HG03135 (cell line): ENCODE results near the gene TSR3.

Source experiments
- ATAC-seq: cut with Tn5 transposase; IDR thresholded peaks from one replicate; pipeline ENCODE4 v1.9.1; 2021; ENCODE audit warnings: mild to moderate bottlenecking, moderate library complexity; ENCODE audit not compliant: unreplicated experiment

Gene TSR3

DNA sequence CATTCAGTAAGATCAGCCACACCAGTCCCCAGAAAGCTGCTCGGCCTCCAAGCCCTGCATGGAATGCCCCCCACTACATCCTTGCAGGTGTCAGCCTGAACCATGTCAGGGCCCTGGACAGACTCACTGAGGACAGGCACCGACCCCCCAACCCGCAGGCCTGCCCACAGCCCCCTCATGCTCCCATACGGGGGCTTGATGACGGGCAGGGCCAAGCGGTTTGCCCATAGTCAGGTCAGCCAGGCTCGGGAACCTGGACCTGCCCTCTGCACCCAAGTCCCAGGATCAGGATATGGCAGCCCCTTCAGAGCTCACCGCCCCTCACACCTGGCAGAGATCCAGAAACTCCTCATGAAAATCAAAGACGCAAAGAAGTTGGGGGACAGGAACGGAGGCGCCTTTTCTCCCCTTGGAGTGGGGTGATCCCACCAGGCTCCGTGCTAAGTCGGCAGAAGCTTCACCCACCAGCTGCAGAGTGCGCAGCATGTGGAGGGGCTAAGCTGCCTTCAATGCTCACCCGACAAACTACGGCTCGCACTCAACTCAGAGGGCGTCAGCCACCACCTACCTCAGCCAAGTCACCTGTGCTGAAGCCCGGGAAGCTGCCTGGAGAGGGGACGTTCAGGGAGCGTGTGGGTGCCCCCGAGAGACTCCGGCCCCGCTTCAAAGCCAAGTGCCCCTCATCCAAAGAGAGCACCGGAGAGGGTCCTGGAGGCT is 26.6 kb upstream of the TSR3 start:
- no peak for ATAC-seq

GRCh38 chr16:1377406-1378010 is 25.8 kb upstream of the TSR3 start:
- ATAC-seq: no peak

DNA sequence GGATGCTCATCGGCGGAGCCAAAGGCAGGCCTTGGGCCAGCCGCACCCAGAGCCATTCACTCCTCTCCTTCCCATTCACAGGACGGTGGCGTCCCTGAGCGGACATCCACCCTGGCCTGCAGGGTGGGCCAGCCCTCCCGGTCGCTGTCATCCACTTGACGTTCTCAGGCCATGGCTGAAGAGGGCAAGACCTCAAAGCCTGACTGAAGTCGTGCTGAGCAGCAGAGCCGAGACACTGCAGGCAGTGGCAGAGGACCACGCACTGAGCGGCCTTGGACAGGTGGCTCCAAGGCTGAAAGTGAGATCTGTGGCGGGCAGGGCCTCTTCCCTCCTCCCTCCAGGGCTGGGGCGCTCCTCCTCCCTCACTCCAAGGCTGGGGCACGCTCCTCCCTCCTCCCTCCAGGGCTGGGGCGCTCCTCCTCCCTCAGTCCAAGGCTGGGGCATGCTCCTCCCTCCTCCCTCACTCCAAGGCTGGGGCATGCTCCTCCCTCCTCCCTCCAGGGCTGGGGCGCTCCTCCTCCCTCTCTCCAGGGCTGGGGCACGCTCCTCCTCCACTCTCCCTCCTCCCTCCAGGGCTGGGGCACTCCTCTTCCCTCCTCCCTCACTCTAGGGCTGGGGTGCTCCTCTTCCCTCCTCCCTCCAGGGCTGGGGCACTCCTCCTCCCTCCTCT is 24.2 kb upstream of the TSR3 start:
- ATAC-seq: no peak

DNA sequence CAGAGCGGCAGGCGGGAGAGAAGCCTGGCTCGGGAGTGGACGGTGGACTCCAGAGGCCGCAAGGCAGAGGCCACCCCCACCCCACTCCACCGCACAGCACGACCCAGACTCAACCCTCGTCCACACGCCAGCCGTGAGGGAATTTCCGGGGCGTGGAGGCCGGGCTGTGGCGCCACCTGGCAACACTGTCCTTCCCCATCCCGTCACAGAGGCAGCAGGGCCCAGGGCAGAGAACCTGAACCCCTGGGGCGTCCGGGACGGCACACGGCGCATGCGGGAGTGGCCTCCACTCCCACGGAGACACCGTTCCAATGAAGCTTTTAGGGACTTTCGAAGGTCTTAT is 23.6 kb upstream of the TSR3 start:
- no peak for ATAC-seq

GRCh38 chr16:1374418-1375297 is 23.0 kb upstream of the TSR3 start:
- no peak for ATAC-seq

- no peak for ATAC-seq
Observed at GRCh38 chr16:1372292-1372950, 20.7 kb upstream of the TSR3 start.

DNA sequence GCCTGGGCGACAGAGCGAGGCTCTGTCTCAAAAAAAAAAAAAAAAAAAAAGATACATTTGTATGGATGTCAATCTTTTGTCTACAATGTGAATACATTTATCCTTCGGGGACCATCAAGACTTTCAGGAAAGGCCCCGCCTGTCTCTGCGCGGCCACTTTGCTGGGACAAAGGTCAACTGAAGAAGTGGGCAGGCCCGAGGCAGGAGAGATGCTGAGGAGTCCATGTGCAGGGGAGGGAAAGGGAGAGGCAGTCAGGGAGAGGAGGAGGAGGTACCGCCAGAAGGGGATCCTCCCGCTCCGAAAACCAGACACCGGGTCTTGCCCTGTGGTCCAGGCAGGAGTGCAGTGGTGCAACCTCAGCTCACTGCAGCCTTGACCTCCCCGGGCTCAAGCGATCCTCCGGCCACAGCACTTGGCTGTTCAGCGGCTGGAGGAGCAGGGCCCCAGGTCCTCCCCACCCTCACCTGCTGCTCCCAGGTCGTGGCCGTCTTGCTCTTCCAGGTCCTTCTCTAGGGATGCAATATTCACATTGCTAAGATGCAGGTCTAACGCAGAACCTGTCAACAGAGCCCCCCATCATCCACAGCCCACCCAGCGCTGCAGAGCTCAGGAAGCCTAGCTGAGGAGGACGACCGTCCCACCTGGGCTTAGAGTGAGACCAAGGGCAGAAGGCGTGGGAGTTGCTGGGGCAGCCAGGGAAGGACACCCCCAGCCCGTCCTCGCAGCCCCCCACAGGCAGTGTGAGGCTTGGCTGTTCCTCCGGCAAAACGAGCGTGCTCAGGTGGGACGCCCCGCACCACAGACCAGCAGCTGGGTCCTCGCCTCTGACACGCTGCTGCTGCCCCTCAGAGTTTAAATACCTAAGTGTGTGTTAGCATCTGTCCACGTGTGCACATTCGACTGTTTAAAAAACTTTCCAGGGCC is 19.6 kb upstream of the TSR3 start:
- ATAC-seq: no peak

- ATAC-seq: no peak
Observed at GRCh38 chr16:1367486-1368174, 16.0 kb upstream of the TSR3 start.

DNA sequence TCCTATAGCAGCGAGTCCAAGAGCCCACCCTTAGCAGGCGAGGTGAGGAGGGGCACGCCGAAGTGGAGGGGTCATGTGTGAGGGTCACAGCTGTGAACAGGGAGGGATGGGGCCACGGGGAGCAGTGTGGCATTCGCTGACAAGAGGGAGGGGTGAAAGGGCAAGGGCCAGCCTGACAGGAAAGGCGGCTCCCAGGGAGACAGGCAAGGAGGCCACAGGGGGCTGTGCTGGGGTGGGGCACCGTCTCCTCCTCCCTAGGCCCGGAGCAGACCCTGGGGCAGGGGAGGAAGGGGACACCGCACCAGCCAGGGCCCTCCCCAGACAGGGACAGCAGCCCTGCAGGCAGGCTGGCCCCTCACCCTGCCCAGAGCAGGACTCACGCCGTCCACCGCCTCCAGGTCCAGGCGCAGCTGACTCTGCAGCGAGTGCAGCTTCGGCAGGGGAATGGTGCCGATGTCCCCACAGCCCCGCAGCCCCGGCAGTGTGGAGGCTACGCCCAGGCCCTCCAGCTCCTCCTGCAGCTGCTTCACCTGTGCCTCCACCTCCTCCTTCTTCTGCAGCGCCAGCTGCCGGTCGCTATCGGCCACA is 15.1 kb upstream of the TSR3 start:
- ATAC-seq: no peak

DNA sequence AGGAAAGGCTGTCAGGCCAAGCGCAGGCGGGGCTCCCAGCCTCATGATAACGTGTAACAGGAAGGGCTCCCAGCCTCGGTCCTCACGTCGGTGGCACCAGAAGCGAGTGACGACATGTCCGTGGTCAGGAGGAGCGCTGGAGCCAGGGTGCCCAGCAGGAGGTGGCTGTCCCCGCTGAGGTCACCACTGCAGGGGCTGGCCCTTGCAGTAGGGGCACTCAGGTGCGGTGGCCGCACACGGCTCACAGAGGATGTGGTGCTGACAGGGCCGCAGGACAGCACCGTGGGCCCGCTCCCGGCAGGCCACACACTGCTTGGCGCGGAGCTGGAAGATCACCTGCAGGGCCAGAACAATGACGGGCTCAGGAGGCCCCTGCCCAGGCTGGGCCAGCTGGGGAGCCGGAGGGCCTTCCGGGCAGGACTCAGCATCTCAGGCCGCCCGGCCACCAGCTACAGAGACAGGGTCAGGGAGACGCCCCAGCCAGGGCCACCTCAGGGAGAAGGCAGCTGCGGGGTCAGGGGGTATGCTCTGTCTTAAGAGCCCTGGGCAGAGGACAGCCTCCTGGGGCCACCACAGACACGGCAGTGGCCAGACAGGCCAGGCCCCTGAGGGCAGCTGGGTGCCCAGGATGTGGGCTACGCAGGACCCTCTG is 14.5 kb upstream of the TSR3 start:
- no peak for ATAC-seq

DNA sequence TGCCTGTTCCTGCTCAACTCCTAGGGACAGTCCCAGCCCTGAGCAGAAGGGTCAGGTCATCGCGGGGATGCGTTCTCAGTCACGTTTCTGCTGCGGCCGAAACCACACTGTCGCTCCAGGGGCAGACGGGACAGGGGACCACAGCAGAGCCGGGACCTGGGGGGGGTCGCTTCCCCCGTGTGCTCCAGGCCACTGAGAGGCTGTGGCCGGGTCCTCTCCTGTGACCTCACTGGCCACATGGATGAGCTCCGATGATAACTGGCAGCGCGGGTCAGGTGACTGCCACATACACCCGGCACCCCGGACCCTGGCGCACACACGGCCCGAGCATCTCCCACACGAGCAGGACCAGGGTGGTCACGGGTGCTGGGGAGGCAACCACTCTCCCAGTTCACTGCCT is 12.8 kb upstream of the TSR3 start:
- ATAC-seq: no peak

DNA sequence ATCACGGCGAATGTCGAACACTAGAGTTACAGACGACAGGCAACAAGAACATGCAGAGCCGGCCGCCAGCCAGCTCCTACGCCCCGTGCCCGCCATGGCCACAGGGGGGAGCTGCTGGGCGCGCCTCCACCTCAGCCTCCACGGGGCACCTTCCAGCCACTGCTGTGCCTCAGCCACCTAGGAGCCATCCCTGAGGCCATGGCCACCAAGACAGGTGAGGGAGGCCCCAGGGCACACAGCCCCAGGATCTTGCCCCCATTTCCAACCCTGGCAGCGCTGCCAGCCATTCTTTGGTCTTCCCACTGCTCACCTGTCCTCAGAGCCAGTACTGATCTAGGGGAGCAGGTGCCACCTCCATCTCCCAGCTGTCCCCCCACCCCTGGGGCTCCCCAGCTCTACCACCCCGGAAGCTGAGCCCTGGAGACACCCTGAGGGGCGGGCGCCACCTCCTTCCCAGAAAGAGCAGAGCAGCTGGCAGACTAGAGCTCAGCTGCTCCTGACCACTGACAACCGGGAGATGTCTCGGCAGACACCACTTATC is 11.9 kb upstream of the TSR3 start:
- ATAC-seq: no peak

DNA sequence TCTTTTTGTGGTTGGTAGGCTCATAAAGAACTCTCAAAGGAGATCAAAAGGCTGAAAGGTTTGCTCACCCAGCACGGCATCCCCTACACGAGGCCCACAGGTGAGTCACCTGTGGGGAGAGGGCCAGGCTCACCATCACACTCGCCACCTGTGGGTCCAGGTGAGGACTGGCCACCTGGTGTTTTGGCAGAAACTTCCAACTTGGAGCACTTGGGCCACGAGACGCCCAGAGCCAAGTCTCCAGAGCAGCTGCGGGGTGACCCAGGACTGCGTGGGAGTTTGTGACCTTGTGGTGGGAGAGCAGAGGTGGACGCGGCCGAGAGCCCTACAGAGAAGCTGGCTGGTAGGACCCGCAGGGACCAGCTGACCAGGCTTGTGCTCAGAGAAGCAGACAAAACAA is 11.1 kb upstream of the TSR3 start:
- ATAC-seq: no peak

GRCh38 chr16:1361685-1362360 is 10.1 kb upstream of the TSR3 start:
- no peak for ATAC-seq

DNA sequence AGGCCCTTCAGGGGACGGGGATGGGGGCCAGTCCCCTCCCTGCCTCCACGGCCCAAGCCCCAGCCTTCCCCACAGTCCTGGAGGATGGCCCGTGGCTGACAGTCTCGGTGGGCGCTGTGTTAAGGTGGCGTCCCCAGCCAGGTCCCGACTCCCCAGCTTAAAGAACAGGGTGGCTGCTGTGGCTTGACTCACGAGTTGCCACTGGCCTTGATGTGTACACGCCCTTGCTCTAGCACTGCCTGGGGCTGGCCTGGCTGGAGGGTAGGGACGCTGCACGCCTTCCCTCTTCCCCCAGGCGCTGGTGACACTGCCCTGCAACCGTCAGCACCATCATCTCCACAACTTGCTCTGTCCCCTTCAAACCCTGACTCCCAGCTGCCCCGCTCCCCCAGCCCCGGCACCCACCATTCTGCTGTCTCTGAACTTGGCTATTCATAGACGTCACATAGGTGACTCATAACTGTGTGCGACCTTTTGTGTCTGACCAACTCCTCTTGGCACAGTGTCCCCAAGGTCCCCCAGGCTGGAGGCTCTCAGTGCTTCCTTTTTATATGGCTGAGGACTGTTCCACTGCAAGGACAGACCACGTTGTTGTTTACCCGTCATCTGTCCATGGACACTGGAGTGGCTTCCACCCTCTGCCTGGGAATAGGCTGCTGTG is 6.4 kb upstream of the TSR3 start:
- no peak for ATAC-seq

- ATAC-seq: no peak
Observed at GRCh38 chr16:1356061-1356900, 4.6 kb upstream of the TSR3 start.
